LNCaP clone FGC (cell line): Measurements from ENCODE around the gene SMOC2.

ENCODE experiments used
- DNase-seq: peaks from one replicate; pipeline ENCODE4 v3.0.0-alpha.2; 2011; ENCODE audit warnings: low read depth
- H3K4me3 ChIP-seq: 2 replicates; pipeline ENCODE4 v1.5.1; 2011; ENCODE audit warnings: mild to moderate bottlenecking, low read depth, low read length, control low read depth
- TF ChIP-seq, protein P1 (sequence below): IDR thresholded peaks from 2 replicates; pipeline ENCODE4 v1.5.1; 2012; ENCODE audit warnings: mild to moderate bottlenecking; ENCODE audit not compliant: control insufficient read depth, insufficient read depth; ENCODE audit errors: extremely low read depth

Gene SMOC2

DNA sequence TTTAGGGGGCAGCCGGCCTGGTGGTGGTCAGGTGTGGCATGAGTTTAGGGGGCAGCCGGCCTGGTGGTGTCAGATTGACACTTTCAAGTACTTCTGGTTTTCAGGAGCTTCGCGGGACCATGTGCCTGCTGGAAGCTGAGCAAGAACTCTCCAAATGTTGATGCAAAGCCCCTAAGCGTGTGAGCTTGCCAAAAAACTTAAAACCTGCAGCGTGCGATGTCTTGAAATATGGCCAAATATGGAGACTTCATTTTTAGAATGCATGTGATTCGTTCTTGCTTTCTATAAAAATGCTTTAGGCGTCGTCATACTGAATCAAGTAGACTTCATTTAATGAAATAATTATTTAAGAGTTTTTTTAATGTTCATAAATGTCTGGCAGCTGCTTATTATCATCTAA lies 149.4 kb downstream of the SMOC2 start:
- TF ChIP-seq, protein P1, sequence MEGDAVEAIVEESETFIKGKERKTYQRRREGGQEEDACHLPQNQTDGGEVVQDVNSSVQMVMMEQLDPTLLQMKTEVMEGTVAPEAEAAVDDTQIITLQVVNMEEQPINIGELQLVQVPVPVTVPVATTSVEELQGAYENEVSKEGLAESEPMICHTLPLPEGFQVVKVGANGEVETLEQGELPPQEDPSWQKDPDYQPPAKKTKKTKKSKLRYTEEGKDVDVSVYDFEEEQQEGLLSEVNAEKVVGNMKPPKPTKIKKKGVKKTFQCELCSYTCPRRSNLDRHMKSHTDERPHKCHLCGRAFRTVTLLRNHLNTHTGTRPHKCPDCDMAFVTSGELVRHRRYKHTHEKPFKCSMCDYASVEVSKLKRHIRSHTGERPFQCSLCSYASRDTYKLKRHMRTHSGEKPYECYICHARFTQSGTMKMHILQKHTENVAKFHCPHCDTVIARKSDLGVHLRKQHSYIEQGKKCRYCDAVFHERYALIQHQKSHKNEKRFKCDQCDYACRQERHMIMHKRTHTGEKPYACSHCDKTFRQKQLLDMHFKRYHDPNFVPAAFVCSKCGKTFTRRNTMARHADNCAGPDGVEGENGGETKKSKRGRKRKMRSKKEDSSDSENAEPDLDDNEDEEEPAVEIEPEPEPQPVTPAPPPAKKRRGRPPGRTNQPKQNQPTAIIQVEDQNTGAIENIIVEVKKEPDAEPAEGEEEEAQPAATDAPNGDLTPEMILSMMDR, result no peak
- no peak overlapping the region for H3K4me3 ChIP-seq
- DNase-seq, result no peak

GRCh38 chr6:168596344-168596743 lies 155.4 kb downstream of the SMOC2 start:
- H3K4me3 ChIP-seq, result no peak overlapping the region
- TF ChIP-seq, protein P1, result no peak
- no peak for DNase-seq

DNA sequence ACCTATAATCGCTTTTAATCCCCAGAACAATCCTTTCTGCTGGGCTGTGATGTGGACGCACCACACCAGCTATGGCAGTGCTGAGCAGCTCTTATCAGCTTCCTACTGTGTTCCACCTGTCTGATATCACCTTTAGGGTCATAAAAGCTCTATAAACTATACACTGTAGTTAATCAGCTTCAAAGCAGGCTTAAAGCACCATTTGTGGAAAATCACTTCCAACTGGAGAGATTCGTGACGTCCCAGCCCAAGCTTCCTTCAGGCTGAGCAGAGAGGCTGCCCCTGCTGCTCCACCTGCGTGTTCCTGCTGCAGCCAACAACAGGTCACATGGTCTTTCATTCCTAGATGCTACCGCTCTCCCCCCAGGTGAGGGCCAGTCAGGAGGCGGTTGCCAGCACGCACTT lies 156.5 kb downstream of the SMOC2 start:
- DNase-seq, result no peak
- no peak overlapping the region for H3K4me3 ChIP-seq

DNA sequence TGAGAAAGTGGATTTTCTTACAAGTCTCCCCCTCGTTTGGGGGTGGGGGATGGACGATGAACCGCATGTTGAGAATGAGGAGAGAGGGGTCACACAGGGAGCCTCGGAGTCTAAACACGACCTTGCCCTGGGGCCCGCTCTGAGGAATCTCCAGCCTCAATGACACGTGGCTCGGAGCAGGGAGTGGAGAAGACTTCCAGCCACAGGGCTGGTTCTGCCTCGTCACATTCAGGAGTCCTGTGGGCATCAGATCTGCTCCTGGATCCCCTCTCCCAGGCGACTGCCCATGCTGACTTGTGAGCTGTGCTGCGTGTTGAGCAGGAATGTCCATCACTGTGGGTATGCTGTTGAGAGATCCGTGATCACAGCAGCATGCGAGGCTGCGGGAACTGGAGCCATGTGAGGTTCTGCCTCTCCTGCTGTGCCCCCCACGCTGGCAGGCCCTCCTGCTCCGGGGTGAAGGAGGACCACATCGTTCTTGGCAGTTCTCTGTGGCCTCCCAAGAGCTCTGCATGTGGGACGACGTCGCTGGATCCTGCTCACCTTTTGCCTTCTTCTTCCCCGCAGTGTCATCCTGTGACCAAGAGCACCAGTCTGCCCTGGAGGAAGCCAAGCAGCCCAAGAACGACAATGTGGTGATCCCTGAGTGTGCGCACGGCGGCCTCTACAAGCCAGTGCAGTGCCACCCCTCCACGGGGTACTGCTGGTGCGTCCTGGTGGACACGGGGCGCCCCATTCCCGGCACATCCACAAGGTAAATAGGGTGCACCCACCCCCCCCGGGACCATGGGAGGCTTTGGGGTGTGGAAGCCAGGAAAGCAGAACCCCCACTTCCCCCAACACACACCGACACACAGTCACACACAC lies 157.5 kb downstream of the SMOC2 start:
- DNase-seq, result no peak
- H3K4me3 ChIP-seq, result no peak overlapping the region
- TF ChIP-seq, protein P1, result no peak

More for the DNA sequence above, 156.5 kb downstream of the SMOC2 start:
- TF ChIP-seq, protein P1, result no peak

- DNase-seq, result no peak
- no peak overlapping the region for H3K4me3 ChIP-seq
- TF ChIP-seq, protein P1, result no peak
Observed at GRCh38 chr6:168599118-168599494, 158.1 kb downstream of the SMOC2 start.

GRCh38 chr6:168599769-168600330 lies 158.9 kb downstream of the SMOC2 start:
- DNase-seq, result no peak

More at GRCh38 chr6:168599769-168600330, 158.9 kb downstream of the SMOC2 start:
- TF ChIP-seq, protein P1, result no peak
- no peak overlapping the region for H3K4me3 ChIP-seq
